BLaER1 (cell line): Measurements from ENCODE around the gene MDN1.
"Not testable (repeated sequence)": the region's sequence is repeated elsewhere in the genome, so short reads cannot be mapped to it uniquely, and the experiment has no call there.

Source experiments
- H3K27ac ChIP-seq: shearing (Covaris generic); formaldehyde crosslinking; 2 replicates; pipeline ENCODE4 v1.8.1; 2022
- H3K27me3 ChIP-seq: shearing (Covaris generic); formaldehyde crosslinking; 2 replicates; pipeline ENCODE4 v1.8.1; 2022
- H3K36me3 ChIP-seq: shearing (Covaris generic); formaldehyde crosslinking; 2 replicates; pipeline ENCODE4 v1.8.1; 2022
- H3K4me1 ChIP-seq: shearing (Covaris generic); formaldehyde crosslinking; 2 replicates; pipeline ENCODE4 v1.8.1; 2022
- H3K4me2 ChIP-seq: shearing (Covaris generic); formaldehyde crosslinking; 2 replicates; pipeline ENCODE4 v1.8.1; 2022
- H3K4me3 ChIP-seq: shearing (Covaris generic); formaldehyde crosslinking; 2 replicates; pipeline ENCODE4 v1.8.1; 2022
- H3K9ac ChIP-seq: shearing (Covaris generic); formaldehyde crosslinking; 2 replicates; pipeline ENCODE4 v1.8.1; 2022
- H3K9me3 ChIP-seq: shearing (Covaris generic); formaldehyde crosslinking; 2 replicates; pipeline ENCODE4 v1.8.1; 2022
- H4K20me1 ChIP-seq: shearing (Covaris generic); formaldehyde crosslinking; 2 replicates; pipeline ENCODE4 v1.8.1; 2022
- Cebpa-rat ChIP-seq: shearing (Covaris generic); IDR thresholded peaks from 2 replicates; pipeline ENCODE4 v1.8.1; 2022

Gene MDN1

GRCh38 chr6:89819336-89820130 is at the start of gene MDN1:
TSS of gene MDN1 (minus strand) at chr6:89819794. CDS start at chr6:89819607, 187 bp downstream.
- H3K27ac ChIP-seq = peak within 1 kb of the TSS; percentile 82
- H3K4me1 ChIP-seq = peaks cover 25% of the 10 kb centered on the region
- peak within 1 kb of the TSS; percentile 80 for H3K4me3 ChIP-seq
- no peaks in the 10 kb centered on the region for H3K9me3 ChIP-seq
- no peak for TF ChIP-seq Cebpa-rat
- H3K4me2 ChIP-seq = peak within 1 kb of the TSS; percentile 73
- 0 out of 2 replicates have a peak, but pooled peaks cover 9% of the 10 kb centered on the region for H3K36me3 ChIP-seq
- H4K20me1 ChIP-seq = peaks cover 34% of the 10 kb centered on the region
- H3K9ac ChIP-seq = peak within 1 kb of the TSS; percentile 83
- H3K27me3 ChIP-seq = no peaks in the 10 kb centered on the region

GRCh38 chr6:89866024-89866678 is 46.6 kb upstream of the MDN1 start:
- Histone ChIP-seq H4K20me1 (no peaks in the 10 kb centered on the region), H3K4me2 (no peak overlapping the region), H3K36me3 (peaks cover 80% of the 10 kb centered on the region), H3K9me3 (no peaks in the 10 kb centered on the region), H3K27me3 (no peaks in the 10 kb centered on the region), H3K4me3 (no peak overlapping the region), H3K9ac (no peak overlapping the region), H3K4me1 (peaks cover 7% of the 10 kb centered on the region; the same call in 1 of the 2 replicates), H3K27ac (no peak overlapping the region)
- no peak for TF ChIP-seq Cebpa-rat

- Histone ChIP-seq H4K20me1 (no peaks in the 10 kb centered on the region), H3K9ac (no peak overlapping the region), H3K4me3 (no peak overlapping the region), H3K4me1 (peaks cover 7% of the 10 kb centered on the region; the same call in 1 of the 2 replicates), H3K27ac (no peak overlapping the region), H3K4me2 (no peak overlapping the region), H3K9me3 (no peaks in the 10 kb centered on the region), H3K27me3 (no peaks in the 10 kb centered on the region), H3K36me3 (peaks cover 83% of the 10 kb centered on the region)
- TF ChIP-seq Cebpa-rat = no peak
Observed at GRCh38 chr6:89862698-89863097, 43.1 kb upstream of the MDN1 start.

GRCh38 chr6:89862273-89862672 is 42.7 kb upstream of the MDN1 start:
- Histone ChIP-seq H3K9ac (no peak overlapping the region), H3K27ac (no peak overlapping the region), H3K36me3 (peaks cover 83% of the 10 kb centered on the region), H3K4me1 (peaks cover 7% of the 10 kb centered on the region; the same call in 1 of the 2 replicates), H3K4me3 (no peak overlapping the region), H4K20me1 (no peaks in the 10 kb centered on the region), H3K4me2 (no peak overlapping the region), H3K9me3 (no peaks in the 10 kb centered on the region), H3K27me3 (no peaks in the 10 kb centered on the region)
- TF ChIP-seq Cebpa-rat = no peak

GRCh38 chr6:89859744-89860143 is 40.1 kb upstream of the MDN1 start:
- no peak overlapping the region for H3K4me2 ChIP-seq
- no peaks in the 10 kb centered on the region for H3K9me3 ChIP-seq
- H3K36me3 ChIP-seq = peaks cover 78% of the 10 kb centered on the region
- no peaks in the 10 kb centered on the region for H4K20me1 ChIP-seq
- no peak overlapping the region for H3K4me3 ChIP-seq
- no peaks in the 10 kb centered on the region for H3K27me3 ChIP-seq
- no peak overlapping the region for H3K9ac ChIP-seq
- TF ChIP-seq Cebpa-rat = no peak
- H3K4me1 ChIP-seq = peaks cover 7% of the 10 kb centered on the region; the same call in 1 of the 2 replicates
- H3K27ac ChIP-seq = no peak overlapping the region

GRCh38 chr6:89858041-89858440 is 38.4 kb upstream of the MDN1 start:
- Histone ChIP-seq H3K27me3 (no peaks in the 10 kb centered on the region), H3K4me1 (peaks cover 7% of the 10 kb centered on the region; the same call in 1 of the 2 replicates), H3K4me2 (no peak overlapping the region), H3K9me3 (no peaks in the 10 kb centered on the region), H3K9ac (no peak overlapping the region), H3K27ac (no peak overlapping the region), H3K4me3 (no peak overlapping the region), H4K20me1 (no peaks in the 10 kb centered on the region), H3K36me3 (peaks cover 75% of the 10 kb centered on the region)
- no peak for TF ChIP-seq Cebpa-rat

GRCh38 chr6:89853068-89853467 is 33.5 kb upstream of the MDN1 start:
- Histone ChIP-seq H3K4me1 (no peaks in the 10 kb centered on the region), H3K36me3 (peaks cover 52% of the 10 kb centered on the region), H3K4me3 (no peak overlapping the region), H4K20me1 (no peaks in the 10 kb centered on the region), H3K9me3 (no peaks in the 10 kb centered on the region), H3K27me3 (no peaks in the 10 kb centered on the region), H3K9ac (no peak overlapping the region), H3K27ac (no peak overlapping the region), H3K4me2 (no peak overlapping the region)
- TF ChIP-seq Cebpa-rat = no peak

GRCh38 chr6:89847513-89847912 is 27.9 kb upstream of the MDN1 start:
- not testable (repeated sequence) for H4K20me1 ChIP-seq, H3K4me2 ChIP-seq, H3K4me1 ChIP-seq, H3K4me3 ChIP-seq, H3K27me3 ChIP-seq, H3K9ac ChIP-seq, H3K9me3 ChIP-seq, H3K27ac ChIP-seq
- peak; percentile 14; the same call in 1 of the 2 replicates for TF ChIP-seq Cebpa-rat
- H3K36me3 ChIP-seq = peaks cover 19% of the 10 kb centered on the region

GRCh38 chr6:89843070-89843469 is 23.5 kb upstream of the MDN1 start:
- H3K4me1 ChIP-seq = peaks cover 5% of the 10 kb centered on the region; the same call in 1 of the 2 replicates
- no peak for TF ChIP-seq Cebpa-rat
- no peaks in the 10 kb centered on the region for H3K9me3 ChIP-seq
- H3K9ac ChIP-seq = no peak overlapping the region
- H4K20me1 ChIP-seq = 0 out of 2 replicates have a peak, but pooled peaks cover 8% of the 10 kb centered on the region
- H3K4me2 ChIP-seq = no peak overlapping the region
- H3K4me3 ChIP-seq = no peak overlapping the region
- peaks cover 10% of the 10 kb centered on the region; the same call in 1 of the 2 replicates for H3K36me3 ChIP-seq
- H3K27me3 ChIP-seq = no peaks in the 10 kb centered on the region
- H3K27ac ChIP-seq = no peak overlapping the region

GRCh38 chr6:89842228-89842627 is 22.6 kb upstream of the MDN1 start:
- H4K20me1 ChIP-seq = 0 out of 2 replicates have a peak, but pooled peaks cover 8% of the 10 kb centered on the region

More at GRCh38 chr6:89842228-89842627, 22.6 kb upstream of the MDN1 start:
- Histone ChIP-seq H3K4me3 (no peak overlapping the region), H3K9me3 (no peaks in the 10 kb centered on the region), H3K4me1 (peaks cover 5% of the 10 kb centered on the region; the same call in 1 of the 2 replicates), H3K27ac (no peak overlapping the region), H3K4me2 (no peak overlapping the region), H3K27me3 (no peaks in the 10 kb centered on the region), H3K9ac (no peak overlapping the region), H3K36me3 (peaks cover 14% of the 10 kb centered on the region; the same call in 1 of the 2 replicates)
- TF ChIP-seq Cebpa-rat = no peak
